ENCODE data around the gene LGR6. TPM values are rescaled to one million over a fixed set of nuclear protein-coding genes. Genes with fewer than 3 reads are reported as not detected.

Gene LGR6
- total RNA-seq, 4 donors from 2014 or later, result 0.12 to 2.8 (median 0.48) TPM

DNA sequence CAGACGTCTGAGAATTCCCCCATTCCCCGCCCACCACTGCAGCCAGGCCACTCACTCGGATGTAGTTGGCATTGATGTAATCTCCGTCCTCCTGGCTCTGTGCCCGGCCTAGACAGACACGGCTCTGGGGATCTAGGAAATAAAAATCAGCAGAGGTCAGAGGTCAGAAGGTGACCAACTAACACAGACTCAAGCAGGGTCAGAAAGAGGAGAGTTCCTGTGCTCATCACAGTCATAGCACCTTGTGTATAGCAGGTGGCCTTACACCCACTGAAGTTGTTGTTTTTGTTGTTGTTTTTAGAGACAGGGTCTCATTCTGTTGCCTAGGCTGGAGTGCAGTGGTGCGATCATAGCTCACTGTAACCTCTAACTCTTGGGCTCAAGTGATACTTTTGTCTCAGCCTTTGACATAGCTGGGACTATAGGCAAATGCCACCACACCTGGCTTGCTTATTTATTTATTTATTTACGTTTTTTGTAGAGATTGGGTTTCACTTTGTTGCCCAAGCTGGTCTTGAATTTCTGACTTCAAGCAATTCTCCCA is 38.0 kb upstream of the LGR6 start:
- Histone ChIP-seq H3K27ac (no peak overlapping the region), H3K4me1 (no peaks in the 10 kb centered on the region), H3K27me3 (peaks cover 9% of the 10 kb centered on the region), H3K4me3 (no peak overlapping the region), H3K9me3 (no peaks in the 10 kb centered on the region), H3K36me3 (no peaks in the 10 kb centered on the region)
- 32 to 37% methylated on average over 5 to 8 of the region's 8 CpGs for WGBS, 2 donors (ENCODE audit: low coverage in 1 of 2)
- no peak for ATAC-seq
- TF ChIP-seq, protein P1, sequence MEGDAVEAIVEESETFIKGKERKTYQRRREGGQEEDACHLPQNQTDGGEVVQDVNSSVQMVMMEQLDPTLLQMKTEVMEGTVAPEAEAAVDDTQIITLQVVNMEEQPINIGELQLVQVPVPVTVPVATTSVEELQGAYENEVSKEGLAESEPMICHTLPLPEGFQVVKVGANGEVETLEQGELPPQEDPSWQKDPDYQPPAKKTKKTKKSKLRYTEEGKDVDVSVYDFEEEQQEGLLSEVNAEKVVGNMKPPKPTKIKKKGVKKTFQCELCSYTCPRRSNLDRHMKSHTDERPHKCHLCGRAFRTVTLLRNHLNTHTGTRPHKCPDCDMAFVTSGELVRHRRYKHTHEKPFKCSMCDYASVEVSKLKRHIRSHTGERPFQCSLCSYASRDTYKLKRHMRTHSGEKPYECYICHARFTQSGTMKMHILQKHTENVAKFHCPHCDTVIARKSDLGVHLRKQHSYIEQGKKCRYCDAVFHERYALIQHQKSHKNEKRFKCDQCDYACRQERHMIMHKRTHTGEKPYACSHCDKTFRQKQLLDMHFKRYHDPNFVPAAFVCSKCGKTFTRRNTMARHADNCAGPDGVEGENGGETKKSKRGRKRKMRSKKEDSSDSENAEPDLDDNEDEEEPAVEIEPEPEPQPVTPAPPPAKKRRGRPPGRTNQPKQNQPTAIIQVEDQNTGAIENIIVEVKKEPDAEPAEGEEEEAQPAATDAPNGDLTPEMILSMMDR (IDR thresholded peaks at IDR 0.05), result no peak
- no peak for TF ChIP-seq POLR2AphosphoS5 (IDR thresholded peaks at IDR 0.05)
- no peak for TF ChIP-seq EP300 (IDR thresholded peaks at IDR 0.05)
- no peak for TF ChIP-seq POLR2A (IDR thresholded peaks at IDR 0.05)

DNA sequence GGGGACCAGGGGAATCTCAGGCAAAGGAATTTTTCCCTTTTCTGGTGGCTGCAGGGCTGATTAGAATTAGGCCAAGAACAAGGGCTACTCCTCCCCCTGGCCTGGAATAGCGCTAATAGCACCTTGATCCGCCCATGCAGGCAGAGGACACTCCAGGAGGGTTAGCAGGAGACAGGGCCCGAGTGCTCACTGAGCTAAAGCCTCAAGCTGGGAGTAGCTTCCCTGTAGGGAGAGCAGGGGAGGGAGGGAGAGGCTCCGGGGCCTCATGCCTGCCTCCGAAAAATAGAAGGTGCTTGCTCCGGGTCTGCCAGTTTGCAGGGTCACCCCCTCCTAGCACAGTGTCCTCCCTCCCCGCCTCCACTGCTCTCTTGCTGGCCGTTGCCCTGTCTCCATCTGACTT is 37.0 kb upstream of the LGR6 start:
- Histone ChIP-seq H3K4me3 (no peak overlapping the region), H3K27me3 (peaks cover 9% of the 10 kb centered on the region), H3K27ac (no peak overlapping the region), H3K36me3 (no peaks in the 10 kb centered on the region), H3K4me1 (no peaks in the 10 kb centered on the region), H3K9me3 (no peaks in the 10 kb centered on the region)
- 82% methylated on average over 6 of the region's 8 CpGs; no CpG with 5 or more reads in 1 of the 2 donors for WGBS, 2 donors (ENCODE audit: low coverage in 1 of 2)
- no peak for ATAC-seq
- no peak for TF ChIP-seq POLR2AphosphoS5 (IDR thresholded peaks at IDR 0.05)
- no peak for TF ChIP-seq POLR2A (IDR thresholded peaks at IDR 0.05)
- TF ChIP-seq EP300 (IDR thresholded peaks at IDR 0.05), result no peak
- TF ChIP-seq, protein P1 (IDR thresholded peaks at IDR 0.05), result no peak

DNA sequence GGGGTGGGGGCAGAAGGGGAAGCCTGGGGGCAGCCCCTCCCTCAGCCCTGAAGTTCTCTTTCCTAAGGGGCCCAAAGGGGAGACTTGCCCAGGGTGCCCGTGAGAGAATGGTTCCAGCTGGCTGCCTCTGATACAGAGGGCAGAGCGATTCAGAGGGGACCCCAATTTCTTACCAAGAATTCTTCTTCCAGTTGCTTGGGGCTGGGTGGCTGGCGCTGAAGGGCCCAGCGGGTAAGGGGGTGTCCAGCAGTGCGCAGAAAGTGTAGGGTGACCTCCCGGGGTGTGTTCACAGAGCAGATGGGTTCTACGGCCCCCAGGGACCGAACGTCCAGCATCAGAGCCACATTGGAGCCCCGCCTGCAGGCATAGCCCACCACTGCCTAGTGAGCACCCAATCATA is 35.7 kb upstream of the LGR6 start:
- Histone ChIP-seq H3K36me3 (no peaks in the 10 kb centered on the region), H3K27me3 (peaks cover 9% of the 10 kb centered on the region), H3K4me3 (no peak overlapping the region), H3K9me3 (no peaks in the 10 kb centered on the region), H3K27ac (no peak overlapping the region), H3K4me1 (no peaks in the 10 kb centered on the region)
- ATAC-seq, result no peak
- TF ChIP-seq EP300 (IDR thresholded peaks at IDR 0.05), result no peak
- TF ChIP-seq POLR2AphosphoS5 (IDR thresholded peaks at IDR 0.05), result no peak
- TF ChIP-seq, protein P1 (IDR thresholded peaks at IDR 0.05), result no peak
- WGBS, 2 donors (ENCODE audit: low coverage in 1 of 2), result 90% methylated on average over 9 of the region's 10 CpGs; no CpG with 5 or more reads in 1 of the 2 donors

DNA sequence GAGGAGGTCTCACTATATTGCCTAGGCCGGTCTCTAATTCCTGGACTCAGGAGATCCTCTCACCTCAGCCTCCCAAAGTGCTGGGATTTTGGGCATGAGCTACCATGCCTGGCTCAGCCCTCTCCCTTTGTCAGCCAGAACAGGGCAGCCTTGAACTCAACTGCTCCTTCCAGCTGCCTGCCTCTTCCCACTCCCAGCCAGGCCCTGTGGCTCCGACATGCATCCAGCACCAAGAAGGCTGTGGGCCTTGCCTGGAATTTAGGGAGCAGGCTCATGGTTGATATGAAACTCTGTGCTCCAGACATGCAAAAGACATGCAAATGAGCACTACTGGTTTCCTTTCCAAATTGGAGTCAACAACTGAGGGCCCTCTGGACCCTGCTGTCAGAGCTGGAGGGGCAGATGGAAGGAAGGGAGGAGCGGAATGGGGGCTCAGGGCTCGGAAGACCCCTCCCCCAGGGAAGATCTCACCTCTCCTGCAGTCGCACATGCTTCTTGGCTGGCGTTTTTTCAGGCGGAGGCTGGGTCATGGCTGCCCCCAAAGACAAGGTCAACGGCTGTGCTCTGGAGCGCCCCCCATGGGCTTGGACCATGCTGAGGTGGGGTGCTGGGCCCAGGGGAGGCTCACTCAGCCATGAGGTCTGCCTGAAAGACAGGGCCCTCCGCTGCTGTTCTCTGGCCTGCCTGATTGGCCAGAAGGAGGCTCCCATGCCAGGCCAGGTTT is 34.6 kb upstream of the LGR6 start:
- Histone ChIP-seq H3K4me3 (no peak overlapping the region), H3K27me3 (peaks cover 5% of the 10 kb centered on the region), H3K4me1 (no peaks in the 10 kb centered on the region), H3K36me3 (no peaks in the 10 kb centered on the region), H3K9me3 (no peaks in the 10 kb centered on the region), H3K27ac (peak overlapping the region in 1 of 4 donors; percentile 54)
- TF ChIP-seq POLR2A (IDR thresholded peaks at IDR 0.05) (no peak), POLR2AphosphoS5 (IDR thresholded peaks at IDR 0.05) (no peak), EP300 (IDR thresholded peaks at IDR 0.05) (no peak)
- TF ChIP-seq, protein P1 (IDR thresholded peaks at IDR 0.05), result no peak
- 100% methylated on average over 1 of the region's 10 CpGs for WGBS, 2 donors (ENCODE audit: low coverage in 1 of 2)
- no peak for ATAC-seq

Data from gastroesophageal sphincter (tissue), 4 donors.